ENCODE data around the gene FBXL16. TPM values are rescaled to one million over a fixed set of nuclear protein-coding genes. Genes with fewer than 3 reads are reported as not detected.

FBXL16 gene
- total and polyA plus RNA-seq, 4 donors, result under 0.01 to 0.14 TPM; not detected in 2

DNA sequence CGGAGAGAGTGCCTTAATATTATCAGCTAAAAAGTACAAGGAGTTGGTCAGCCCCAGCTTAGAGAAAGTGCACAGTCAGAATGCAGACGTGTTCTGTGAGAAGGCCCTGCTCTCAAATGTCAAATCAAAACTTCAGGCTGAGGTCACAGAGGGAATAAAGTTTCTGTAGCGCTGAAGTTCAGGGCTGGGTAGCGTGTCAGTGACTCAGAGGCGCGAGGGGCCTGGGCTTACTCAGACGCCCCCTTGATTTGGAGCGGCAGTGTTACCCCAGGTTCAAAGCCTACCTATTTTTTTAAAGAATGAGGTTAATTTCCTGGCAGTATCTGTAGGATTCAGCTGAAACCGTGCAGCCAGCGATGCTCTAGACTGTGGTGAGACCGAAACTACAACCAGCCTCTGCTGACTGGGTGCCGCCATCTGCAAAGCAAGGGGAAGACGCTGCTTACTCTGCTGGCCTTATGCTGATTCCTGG is 30.4 kb upstream of the FBXL16 start:
- peaks cover 12 to 54% (median 14%) of the 10 kb centered on the region in 4 donors for H3K36me3 ChIP-seq (ENCODE audit: control insufficient read depth in 4 of 4, insufficient read depth in 3 of 4, low read depth in 1 of 4, low read length in 3 of 4)
- H3K4me3 ChIP-seq (ENCODE audit: low read depth in 1 of 3, low read length in 3 of 3), result no peak overlapping the region
- H3K9me3 ChIP-seq (ENCODE audit: control insufficient read depth in 4 of 4, low read length in 3 of 4), result no peaks in the 10 kb centered on the region
- H3K9ac ChIP-seq (ENCODE audit: low read depth in 1 of 2, low read length in 2 of 2), result no peak overlapping the region
- no peak for DNase-seq (ENCODE audit: low spot score)
- TF ChIP-seq, protein P1, sequence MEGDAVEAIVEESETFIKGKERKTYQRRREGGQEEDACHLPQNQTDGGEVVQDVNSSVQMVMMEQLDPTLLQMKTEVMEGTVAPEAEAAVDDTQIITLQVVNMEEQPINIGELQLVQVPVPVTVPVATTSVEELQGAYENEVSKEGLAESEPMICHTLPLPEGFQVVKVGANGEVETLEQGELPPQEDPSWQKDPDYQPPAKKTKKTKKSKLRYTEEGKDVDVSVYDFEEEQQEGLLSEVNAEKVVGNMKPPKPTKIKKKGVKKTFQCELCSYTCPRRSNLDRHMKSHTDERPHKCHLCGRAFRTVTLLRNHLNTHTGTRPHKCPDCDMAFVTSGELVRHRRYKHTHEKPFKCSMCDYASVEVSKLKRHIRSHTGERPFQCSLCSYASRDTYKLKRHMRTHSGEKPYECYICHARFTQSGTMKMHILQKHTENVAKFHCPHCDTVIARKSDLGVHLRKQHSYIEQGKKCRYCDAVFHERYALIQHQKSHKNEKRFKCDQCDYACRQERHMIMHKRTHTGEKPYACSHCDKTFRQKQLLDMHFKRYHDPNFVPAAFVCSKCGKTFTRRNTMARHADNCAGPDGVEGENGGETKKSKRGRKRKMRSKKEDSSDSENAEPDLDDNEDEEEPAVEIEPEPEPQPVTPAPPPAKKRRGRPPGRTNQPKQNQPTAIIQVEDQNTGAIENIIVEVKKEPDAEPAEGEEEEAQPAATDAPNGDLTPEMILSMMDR (IDR thresholded peaks at IDR 0.05; ENCODE audit: low read depth, low read length, missing input control), result no peak
- TF ChIP-seq EGR1 (IDR thresholded peaks at IDR 0.05; ENCODE audit: low read depth in 2 of 2), result no peak
- TF ChIP-seq, protein P2, sequence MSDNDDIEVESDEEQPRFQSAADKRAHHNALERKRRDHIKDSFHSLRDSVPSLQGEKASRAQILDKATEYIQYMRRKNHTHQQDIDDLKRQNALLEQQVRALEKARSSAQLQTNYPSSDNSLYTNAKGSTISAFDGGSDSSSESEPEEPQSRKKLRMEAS (IDR thresholded peaks at IDR 0.05), result no peak
- TF ChIP-seq HNF4G (IDR thresholded peaks at IDR 0.05), result no peak
- no peak for TF ChIP-seq JUND (IDR thresholded peaks at IDR 0.05)
- no peak for TF ChIP-seq RXRA (IDR thresholded peaks at IDR 0.05)
- no peak for TF ChIP-seq NR2F2 (IDR thresholded peaks at IDR 0.05)
- TF ChIP-seq GABPA (IDR thresholded peaks at IDR 0.05 in 1 of 2, conservative IDR thresholded peaks at IDR 0.05 in 1 of 2), result no peak
- TF ChIP-seq, protein P3, sequence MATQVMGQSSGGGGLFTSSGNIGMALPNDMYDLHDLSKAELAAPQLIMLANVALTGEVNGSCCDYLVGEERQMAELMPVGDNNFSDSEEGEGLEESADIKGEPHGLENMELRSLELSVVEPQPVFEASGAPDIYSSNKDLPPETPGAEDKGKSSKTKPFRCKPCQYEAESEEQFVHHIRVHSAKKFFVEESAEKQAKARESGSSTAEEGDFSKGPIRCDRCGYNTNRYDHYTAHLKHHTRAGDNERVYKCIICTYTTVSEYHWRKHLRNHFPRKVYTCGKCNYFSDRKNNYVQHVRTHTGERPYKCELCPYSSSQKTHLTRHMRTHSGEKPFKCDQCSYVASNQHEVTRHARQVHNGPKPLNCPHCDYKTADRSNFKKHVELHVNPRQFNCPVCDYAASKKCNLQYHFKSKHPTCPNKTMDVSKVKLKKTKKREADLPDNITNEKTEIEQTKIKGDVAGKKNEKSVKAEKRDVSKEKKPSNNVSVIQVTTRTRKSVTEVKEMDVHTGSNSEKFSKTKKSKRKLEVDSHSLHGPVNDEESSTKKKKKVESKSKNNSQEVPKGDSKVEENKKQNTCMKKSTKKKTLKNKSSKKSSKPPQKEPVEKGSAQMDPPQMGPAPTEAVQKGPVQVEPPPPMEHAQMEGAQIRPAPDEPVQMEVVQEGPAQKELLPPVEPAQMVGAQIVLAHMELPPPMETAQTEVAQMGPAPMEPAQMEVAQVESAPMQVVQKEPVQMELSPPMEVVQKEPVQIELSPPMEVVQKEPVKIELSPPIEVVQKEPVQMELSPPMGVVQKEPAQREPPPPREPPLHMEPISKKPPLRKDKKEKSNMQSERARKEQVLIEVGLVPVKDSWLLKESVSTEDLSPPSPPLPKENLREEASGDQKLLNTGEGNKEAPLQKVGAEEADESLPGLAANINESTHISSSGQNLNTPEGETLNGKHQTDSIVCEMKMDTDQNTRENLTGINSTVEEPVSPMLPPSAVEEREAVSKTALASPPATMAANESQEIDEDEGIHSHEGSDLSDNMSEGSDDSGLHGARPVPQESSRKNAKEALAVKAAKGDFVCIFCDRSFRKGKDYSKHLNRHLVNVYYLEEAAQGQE (IDR thresholded peaks at IDR 0.05), result no peak
- H3K27ac ChIP-seq (ENCODE audit: low read depth in 1 of 2, low read length in 2 of 2), result no peak overlapping the region
- no peaks in the 10 kb centered on the region for H3K27me3 ChIP-seq (ENCODE audit: control insufficient read depth in 4 of 4, insufficient read depth in 4 of 4, low read length in 3 of 4)
- 91% methylated on average over 13 of the region's 13 CpGs for WGBS
- peaks cover 7 to 12% (median 12%) of the 10 kb centered on the region in 4 donors for H3K4me1 ChIP-seq (ENCODE audit: control insufficient read depth in 4 of 4, insufficient read depth in 4 of 4, low read length in 3 of 4)

DNA sequence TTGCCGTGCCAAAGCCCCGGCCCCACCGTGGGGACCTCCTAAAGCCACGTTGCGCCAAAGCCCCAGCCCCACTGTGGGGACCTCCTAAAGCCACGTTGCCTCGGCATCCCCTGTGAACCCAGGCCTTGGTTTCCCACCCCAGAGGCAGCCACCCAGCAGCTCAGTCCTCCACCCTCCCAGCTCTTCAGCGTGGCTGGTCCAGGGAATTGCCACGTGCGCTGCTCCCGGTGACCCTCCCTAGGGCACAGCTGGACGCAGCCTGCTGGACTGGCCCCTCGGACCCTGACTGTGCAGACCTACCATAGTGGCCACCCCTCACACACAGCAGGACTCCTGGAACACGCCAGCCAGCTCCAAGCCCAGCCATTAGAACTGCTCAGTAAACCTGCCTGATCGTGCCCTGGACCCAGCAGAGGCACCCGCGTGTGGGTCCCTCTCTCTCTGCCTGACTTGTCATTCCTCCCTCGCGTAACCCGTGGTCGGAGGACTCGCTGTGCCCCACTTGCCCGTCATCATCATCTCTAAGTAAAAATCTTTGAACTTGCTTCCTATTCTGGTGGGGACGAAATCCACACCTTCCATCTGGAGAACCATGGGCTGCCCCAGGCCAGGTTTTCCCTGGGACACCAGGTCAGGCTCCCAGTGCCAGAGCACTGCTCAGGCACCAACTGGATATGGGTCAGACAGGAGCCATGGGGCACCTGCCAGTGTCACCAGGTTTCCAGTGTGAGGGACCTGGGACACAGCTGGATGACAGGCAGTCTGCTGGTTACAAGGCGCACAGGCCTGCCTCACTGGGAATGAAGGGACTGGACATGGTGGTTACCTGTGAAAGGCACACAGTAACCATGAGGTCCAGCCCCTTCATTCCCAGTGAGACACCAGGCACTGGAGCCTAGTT is 29.6 kb upstream of the FBXL16 start:
- TF ChIP-seq, protein P1 (IDR thresholded peaks at IDR 0.05; ENCODE audit: low read depth, low read length, missing input control), result no peak
- no peak for TF ChIP-seq TAF1 (conservative IDR thresholded peaks at IDR 0.05)
- Histone ChIP-seq H3K4me1 (ENCODE audit: control insufficient read depth in 4 of 4, insufficient read depth in 4 of 4, low read length in 3 of 4) (peaks cover 6 to 10% (median 9%) of the 10 kb centered on the region in 4 donors), H3K9ac (ENCODE audit: low read depth in 1 of 2, low read length in 2 of 2) (no peak overlapping the region), H3K27ac (ENCODE audit: low read depth in 1 of 2, low read length in 2 of 2) (no peak overlapping the region), H3K27me3 (ENCODE audit: control insufficient read depth in 4 of 4, insufficient read depth in 4 of 4, low read length in 3 of 4) (no peaks in the 10 kb centered on the region), H3K36me3 (ENCODE audit: control insufficient read depth in 4 of 4, insufficient read depth in 3 of 4, low read depth in 1 of 4, low read length in 3 of 4) (peaks cover 12 to 55% (median 14%) of the 10 kb centered on the region in 4 donors), H3K4me3 (ENCODE audit: low read depth in 1 of 3, low read length in 3 of 3) (no peak overlapping the region), H3K9me3 (ENCODE audit: control insufficient read depth in 4 of 4, low read length in 3 of 4) (no peaks in the 10 kb centered on the region)
- 95% methylated on average over 25 of the region's 25 CpGs for WGBS
- DNase-seq (ENCODE audit: low spot score), result no peak

All from liver (tissue), 9 donors.